HCT116 (cell line): ENCODE results near the gene MAMLD1.

Source experiments
- POLR2AphosphoS5 ChIP-seq: IDR thresholded peaks from 2 replicates; pipeline ENCODE4 v1.6.1; 2011; ENCODE audit warnings: mild to moderate bottlenecking, low read depth, low read length, moderate library complexity
- TF ChIP-seq, protein P1 (sequence below), 3 experiments: fragments of 200-600 bp in 1 of 3; sonication (generic) in 1 of 3; IDR thresholded peaks in 2 of 3; conservative IDR thresholded peaks in 1 of 3; 2 replicates each; pipeline ENCODE4 v1.5.1; 2012 to 2017; ENCODE audit warnings: low read depth in 2 of 3, low read length in 2 of 3, antibody characterized with exemption in 1 of 3, borderline replicate concordance in 1 of 3, control low read depth in 1 of 3, mild to moderate bottlenecking in 1 of 3, mixed read lengths in 1 of 3, mixed run types in 1 of 3, moderate library complexity in 1 of 3; ENCODE audit not compliant: insufficient read depth in 1 of 3

DNA sequence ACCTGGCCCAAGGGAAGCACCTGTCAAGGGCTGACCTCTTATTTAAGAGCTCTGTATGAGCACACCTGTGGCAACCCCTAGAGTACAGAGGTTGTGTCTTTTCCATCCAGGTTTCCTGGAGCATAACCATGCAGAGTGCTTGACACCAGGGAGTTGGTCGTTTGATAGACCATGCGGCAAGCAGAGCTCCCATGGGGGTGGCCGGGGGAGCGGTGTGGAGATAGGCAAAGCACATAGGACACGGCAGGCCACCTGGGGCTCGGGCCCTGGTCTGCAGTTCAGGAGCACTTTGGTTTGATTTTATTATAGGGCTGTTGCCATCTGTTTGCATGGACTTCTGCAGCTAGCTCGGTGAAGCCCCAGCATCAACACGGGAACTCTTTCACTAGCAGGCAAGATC, 110.3 kb downstream of the MAMLD1 start:
- no peak for TF ChIP-seq POLR2AphosphoS5
- TF ChIP-seq, protein P1, sequence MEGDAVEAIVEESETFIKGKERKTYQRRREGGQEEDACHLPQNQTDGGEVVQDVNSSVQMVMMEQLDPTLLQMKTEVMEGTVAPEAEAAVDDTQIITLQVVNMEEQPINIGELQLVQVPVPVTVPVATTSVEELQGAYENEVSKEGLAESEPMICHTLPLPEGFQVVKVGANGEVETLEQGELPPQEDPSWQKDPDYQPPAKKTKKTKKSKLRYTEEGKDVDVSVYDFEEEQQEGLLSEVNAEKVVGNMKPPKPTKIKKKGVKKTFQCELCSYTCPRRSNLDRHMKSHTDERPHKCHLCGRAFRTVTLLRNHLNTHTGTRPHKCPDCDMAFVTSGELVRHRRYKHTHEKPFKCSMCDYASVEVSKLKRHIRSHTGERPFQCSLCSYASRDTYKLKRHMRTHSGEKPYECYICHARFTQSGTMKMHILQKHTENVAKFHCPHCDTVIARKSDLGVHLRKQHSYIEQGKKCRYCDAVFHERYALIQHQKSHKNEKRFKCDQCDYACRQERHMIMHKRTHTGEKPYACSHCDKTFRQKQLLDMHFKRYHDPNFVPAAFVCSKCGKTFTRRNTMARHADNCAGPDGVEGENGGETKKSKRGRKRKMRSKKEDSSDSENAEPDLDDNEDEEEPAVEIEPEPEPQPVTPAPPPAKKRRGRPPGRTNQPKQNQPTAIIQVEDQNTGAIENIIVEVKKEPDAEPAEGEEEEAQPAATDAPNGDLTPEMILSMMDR (IDR thresholded peaks at IDR 0.05 in 2 of 3, conservative IDR thresholded peaks at IDR 0.05 in 1 of 3; ENCODE audit: borderline replicate concordance in 1 of 3, insufficient read depth in 1 of 3, low read depth in 2 of 3, low read length in 2 of 3), result no peak
